ENCODE results near the gene GRWD1.
A peak's percentile ranks its signal among the peaks of the same experiment; 100 is the strongest.

Gene GRWD1

GRCh38 chr19:48445606-48446481, at the start of gene GRWD1:
Gene GRWD1, plus strand, starts transcription at chr19:48445983. Its CDS starts 23 bp downstream, at chr19:48446006.
- DNase-seq = peak; percentile 99

GRCh38 chr19:48396016-48396823, 49.6 kb upstream of the GRWD1 start:
- DNase-seq = no peak

- no peak for DNase-seq
Measured at GRCh38 chr19:48396824-48397176, 49.0 kb upstream of the GRWD1 start.

- peak; percentile 26 for DNase-seq
Measured at GRCh38 chr19:48397263-48398101, 48.3 kb upstream of the GRWD1 start.

- no peak for DNase-seq
Measured at GRCh38 chr19:48398102-48398374, 47.7 kb upstream of the GRWD1 start.

- DNase-seq = peak; percentile 76
Measured at GRCh38 chr19:48398375-48399235, 47.2 kb upstream of the GRWD1 start.

- peak; percentile 29 for DNase-seq
Measured at GRCh38 chr19:48400018-48400742, 45.6 kb upstream of the GRWD1 start.

GRCh38 chr19:48401287-48401686, 44.5 kb upstream of the GRWD1 start:
- DNase-seq = no peak

GRCh38 chr19:48403606-48404005, 42.2 kb upstream of the GRWD1 start:
- DNase-seq = peak; percentile 75

- no peak for DNase-seq
Measured at GRCh38 chr19:48405010-48405659, 40.6 kb upstream of the GRWD1 start.

GRCh38 chr19:48405850-48406249, 39.9 kb upstream of the GRWD1 start:
- DNase-seq = no peak

GRCh38 chr19:48413879-48414587, 31.8 kb upstream of the GRWD1 start:
- no peak for DNase-seq

GRCh38 chr19:48415395-48415794, 30.4 kb upstream of the GRWD1 start:
- DNase-seq = no peak

GRCh38 chr19:48415806-48416221, 30.0 kb upstream of the GRWD1 start:
- DNase-seq = no peak

GRCh38 chr19:48417421-48417820, 28.4 kb upstream of the GRWD1 start:
- DNase-seq = peak; percentile 35

- DNase-seq = no peak
Measured at GRCh38 chr19:48418317-48419064, 27.3 kb upstream of the GRWD1 start.

- peak; percentile 47 for DNase-seq
Measured at GRCh38 chr19:48419158-48419920, 26.4 kb upstream of the GRWD1 start.

- peak; percentile 71 for DNase-seq
Measured at GRCh38 chr19:48421548-48421947, 24.2 kb upstream of the GRWD1 start.
